H9 (cell line): Measurements from ENCODE around the gene CIB4. TPM values are rescaled to one million over a fixed set of nuclear protein-coding genes. Genes with fewer than 3 reads are reported as not detected.

ENCODE experiments used
- DNase-seq: peaks from one replicate; pipeline ENCODE4 v3.0.0-alpha.2; 2017
- H2AFZ ChIP-seq: one replicate; pipeline ENCODE4 v1.6.1; 2013; ENCODE audit warnings: mild to moderate bottlenecking, low read length, control low read depth, moderate library complexity
- H2AK5ac ChIP-seq: 2 replicates; pipeline ENCODE4 v1.6.1; 2013; ENCODE audit warnings: low read length, control low read depth, mixed read lengths; ENCODE audit not compliant: insufficient read length
- H2BK120ac ChIP-seq: one replicate; pipeline ENCODE4 v1.6.1; 2013; ENCODE audit warnings: low read depth, mild to moderate bottlenecking, low read length, control low read depth, inconsistent platforms; ENCODE audit not compliant: poor library complexity, severe bottlenecking
- H2BK12ac ChIP-seq: 2 replicates; pipeline ENCODE4 v1.6.1; 2013; ENCODE audit warnings: low read length, control low read depth, mixed read lengths, low read depth; ENCODE audit not compliant: insufficient read length
- H2BK15ac ChIP-seq: 2 replicates; pipeline ENCODE4 v1.6.1; 2013; ENCODE audit warnings: low read depth, low read length, control low read depth
- H2BK20ac ChIP-seq: one replicate; pipeline ENCODE4 v1.6.1; 2013; ENCODE audit warnings: low read depth, mild to moderate bottlenecking, low read length, control low read depth, inconsistent platforms; ENCODE audit not compliant: poor library complexity, severe bottlenecking
- H2BK5ac ChIP-seq: 2 replicates; pipeline ENCODE4 v1.6.1; 2013; ENCODE audit warnings: low read length, control low read depth, mixed read lengths; ENCODE audit not compliant: insufficient read length
- H3K14ac ChIP-seq: 2 replicates; pipeline ENCODE4 v1.6.1; 2013; ENCODE audit warnings: low read length, control low read depth; ENCODE audit not compliant: insufficient read depth
- H3K18ac ChIP-seq: 2 replicates; pipeline ENCODE4 v1.6.1; 2013; ENCODE audit warnings: low read depth, mild to moderate bottlenecking, mixed read lengths, low read length, control low read depth; ENCODE audit not compliant: insufficient read length
- H3K23ac ChIP-seq: 2 replicates; pipeline ENCODE4 v1.6.1; 2013; ENCODE audit warnings: low read length, control low read depth, mixed read lengths, low read depth; ENCODE audit not compliant: insufficient read length
- H3K23me2 ChIP-seq: 2 replicates; pipeline ENCODE4 v1.6.1; 2013; ENCODE audit warnings: low read depth, mild to moderate bottlenecking, mixed read lengths, low read length, control low read depth; ENCODE audit not compliant: insufficient read length, poor library complexity, severe bottlenecking
- H3K27ac ChIP-seq: 2 replicates; pipeline ENCODE4 v1.5.1; 2013; ENCODE audit warnings: low read length, control low read depth, mixed read lengths, low read depth; ENCODE audit not compliant: insufficient read length
- H3K27me3 ChIP-seq: 2 replicates; pipeline ENCODE4 v1.6.1; 2013; ENCODE audit warnings: low read length, control low read depth, inconsistent platforms; ENCODE audit not compliant: insufficient read depth
- H3K4ac ChIP-seq: 2 replicates; pipeline ENCODE4 v1.6.1; 2013; ENCODE audit warnings: low read depth, mild to moderate bottlenecking, control low read depth, inconsistent platforms, low read length, moderate library complexity
- H3K4me1 ChIP-seq: 2 replicates; pipeline ENCODE4 v1.6.1; 2013; ENCODE audit warnings: low read length, control low read depth, inconsistent platforms; ENCODE audit not compliant: insufficient read depth
- H3K4me2 ChIP-seq: 2 replicates; pipeline ENCODE4 v1.6.1; 2013; ENCODE audit warnings: low read length, control low read depth, mixed read lengths; ENCODE audit not compliant: insufficient read length, insufficient read depth
- H3K56ac ChIP-seq: 2 replicates; pipeline ENCODE4 v1.6.1; 2013; ENCODE audit warnings: low read depth, mild to moderate bottlenecking, mixed read lengths, low read length, control low read depth; ENCODE audit not compliant: insufficient read length
- H3K79me1 ChIP-seq: 2 replicates; pipeline ENCODE4 v1.6.1; 2013; ENCODE audit warnings: low read depth, mild to moderate bottlenecking, moderate library complexity, low read length, control low read depth, inconsistent platforms; ENCODE audit not compliant: insufficient read depth, poor library complexity, severe bottlenecking
- H3K79me2 ChIP-seq: 2 replicates; pipeline ENCODE4 v1.6.1; 2013; ENCODE audit warnings: low read length, control low read depth, inconsistent platforms; ENCODE audit not compliant: insufficient read depth
- H3K9ac ChIP-seq: 2 replicates; pipeline ENCODE4 v1.6.1; 2013; ENCODE audit warnings: low read length, control low read depth, mixed read lengths; ENCODE audit not compliant: insufficient read length; ENCODE audit errors: extremely low read depth
- H3K9me3 ChIP-seq: one replicate; pipeline ENCODE4 v1.6.1; 2013; ENCODE audit warnings: low read depth, low read length, inconsistent platforms; ENCODE audit not compliant: control insufficient read depth
- H3T11ph ChIP-seq: one replicate; pipeline ENCODE4 v1.6.1; 2013; ENCODE audit warnings: mild to moderate bottlenecking, low read length, control low read depth, inconsistent platforms
- H4K20me1 ChIP-seq: one replicate; pipeline ENCODE4 v1.6.1; 2013; ENCODE audit not compliant: control insufficient read depth, insufficient read length, insufficient read depth
- H4K5ac ChIP-seq: 2 replicates; pipeline ENCODE4 v1.6.1; 2013; ENCODE audit warnings: low read depth, mild to moderate bottlenecking, mixed read lengths, low read length, control low read depth; ENCODE audit not compliant: insufficient read length
- H4K8ac ChIP-seq: replicated peaks from 2 replicates; pipeline ENCODE4 v1.6.1; 2013; ENCODE audit warnings: low read length, control low read depth, mixed read lengths, low read depth; ENCODE audit not compliant: insufficient read length
- H4K91ac ChIP-seq: 2 replicates; pipeline ENCODE4 v1.6.1; 2013; ENCODE audit warnings: low read depth, mild to moderate bottlenecking, moderate library complexity, mixed read lengths, low read length, control low read depth; ENCODE audit not compliant: insufficient read length
- H3K27ac Mint-ChIP-seq, 3 experiments: 2 replicates in 2 of 3; 3 replicates in 1 of 3; pipeline ENCODE4 v1.8.0; 2020 to 2021; ENCODE audit warnings: mixed read lengths in 3 of 3, mild to moderate bottlenecking in 1 of 3, moderate library complexity in 1 of 3
- H3K27me3 Mint-ChIP-seq: 2 replicates; pipeline ENCODE4 v1.8.0; 2021; ENCODE audit warnings: low read depth, mild to moderate bottlenecking, moderate library complexity, mixed read lengths
- H3K36me3 Mint-ChIP-seq, 3 experiments: 2 replicates in 2 of 3; 3 replicates in 1 of 3; pipeline ENCODE4 v1.8.0; 2020 to 2021; ENCODE audit warnings: low read depth in 3 of 3, mixed read lengths in 3 of 3; ENCODE audit not compliant: insufficient read depth in 1 of 3
- H3K4me1 Mint-ChIP-seq, 2 experiments: 2 replicates each; pipeline ENCODE4 v1.8.0; 2020; ENCODE audit warnings: mixed read lengths in 2 of 2
- H3K4me3 Mint-ChIP-seq, 2 experiments: 2 replicates in 1 of 2; 3 replicates in 1 of 2; pipeline ENCODE4 v1.8.0; 2020 to 2021; ENCODE audit warnings: mild to moderate bottlenecking in 2 of 2, mixed read lengths in 2 of 2, moderate library complexity in 1 of 2
- H3K9me3 Mint-ChIP-seq, 2 experiments: 2 replicates in 1 of 2; 3 replicates in 1 of 2; pipeline ENCODE4 v1.8.0; 2020; ENCODE audit warnings: mild to moderate bottlenecking in 2 of 2, mixed read lengths in 2 of 2, moderate library complexity in 1 of 2
- CTCF ChIP-seq: fragments of 200-600 bp; sonication (generic); conservative IDR thresholded peaks from 3 replicates; pipeline ENCODE4 v1.8.0; 2021; ENCODE audit warnings: antibody characterized with exemption, mild to moderate bottlenecking
- WGBS: extraction: QIAGEN DNeasy Blood & Tissue Kit; methylation state at CpG from one replicate; pipeline ENCODE4 v1.1.7; 2013; ENCODE audit warnings: missing lambda C conversion rate, low lambda C conversion rate, mixed read lengths; ENCODE audit not compliant: insufficient read length; ENCODE audit errors: extremely low coverage; 5-methylcytosine and 5-hydroxymethylcytosine counted together
- total RNA-seq: library from RNA; stranded (reverse); gene quantifications from 2 replicates; pipeline ENCODE4 v1.2.1, GENCODE V29; 2021

Gene CIB4
- total RNA-seq, 1 experiment from 2014 or later = not detected

GRCh38 chr2:26574900-26575560, 66.1 kb downstream of the CIB4 start:
- Histone ChIP-seq H4K8ac (no peak overlapping the region), H4K20me1 (no peaks in the 10 kb centered on the region), H3K23me2 (no peaks in the 10 kb centered on the region), H3K9ac (no peak overlapping the region), H2BK12ac (no peak overlapping the region), H3K4me1 (peaks cover 2% of the 10 kb centered on the region; the same call in 1 of the 2 replicates), H3T11ph (no peak overlapping the region), H2BK120ac (no peak overlapping the region), H3K9me3 (no peaks in the 10 kb centered on the region), H2AK5ac (no peak overlapping the region), H2AFZ (no peak overlapping the region), H2BK5ac (no peak overlapping the region), H3K4ac (no peak overlapping the region), H3K79me2 (no peaks in the 10 kb centered on the region), H3K79me1 (no peaks in the 10 kb centered on the region), H4K5ac (no peak overlapping the region), H3K23ac (no peak overlapping the region), H3K27me3 (no peaks in the 10 kb centered on the region), H3K14ac (no peak overlapping the region), H2BK15ac (no peak overlapping the region), H2BK20ac (no peak overlapping the region), H3K27ac (no peak overlapping the region), H3K18ac (no peak overlapping the region), H3K56ac (no peak overlapping the region), H4K91ac (no peak overlapping the region), H3K4me2 (no peak overlapping the region)
- Mint-ChIP-seq H3K27ac (no peak overlapping the region), H3K9me3 (no peaks in the 10 kb centered on the region), H3K4me3 (no peak overlapping the region), H3K4me1 (peaks cover 23 to 33% of the 10 kb centered on the region in 2 experiments), H3K27me3 (peaks cover 66% of the 10 kb centered on the region), H3K36me3 (no peaks in the 10 kb centered on the region)
- DNase-seq = no peak
- WGBS = no CpG with 5 or more reads among the region's 17 CpGs
- no peak for TF ChIP-seq CTCF
